GM21528 (cell line): ENCODE results near the gene TRAPPC2B.
"Not testable (repeated sequence)": the region's sequence is repeated elsewhere in the genome, so short reads cannot be mapped to it uniquely, and the experiment has no call there.

ENCODE experiments used
- ATAC-seq: cut with Tn5 transposase; IDR thresholded peaks from one replicate; pipeline ENCODE4 v1.9.1; 2021; ENCODE audit warnings: mild to moderate bottlenecking, moderate library complexity; ENCODE audit not compliant: unreplicated experiment, low FRiP score

The TRAPPC2B gene

GRCh38 chr19:57366776-57367175, 3.4 kb downstream of the TRAPPC2B start:
- ATAC-seq, result no peak

DNA sequence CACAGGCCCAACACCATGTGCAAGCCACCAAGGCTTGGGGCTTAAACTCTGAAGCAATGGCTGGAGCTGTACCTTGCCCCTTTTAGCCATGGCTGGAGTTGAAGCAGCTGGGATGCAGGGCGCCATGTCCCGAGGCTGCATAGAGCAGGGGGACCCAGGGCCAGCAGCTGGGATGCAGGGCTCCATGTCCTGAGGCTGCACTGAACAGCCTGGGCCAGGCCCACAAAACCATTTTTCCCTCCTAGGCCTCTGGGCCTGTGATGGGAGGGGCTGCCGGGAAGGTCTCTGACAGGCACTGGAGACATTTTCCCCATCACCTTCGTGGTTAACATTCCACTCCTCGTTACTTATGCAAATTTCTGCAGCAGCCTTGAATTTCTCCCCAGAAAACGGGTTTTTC, 10.8 kb downstream of the TRAPPC2B start:
- no peak for ATAC-seq

DNA sequence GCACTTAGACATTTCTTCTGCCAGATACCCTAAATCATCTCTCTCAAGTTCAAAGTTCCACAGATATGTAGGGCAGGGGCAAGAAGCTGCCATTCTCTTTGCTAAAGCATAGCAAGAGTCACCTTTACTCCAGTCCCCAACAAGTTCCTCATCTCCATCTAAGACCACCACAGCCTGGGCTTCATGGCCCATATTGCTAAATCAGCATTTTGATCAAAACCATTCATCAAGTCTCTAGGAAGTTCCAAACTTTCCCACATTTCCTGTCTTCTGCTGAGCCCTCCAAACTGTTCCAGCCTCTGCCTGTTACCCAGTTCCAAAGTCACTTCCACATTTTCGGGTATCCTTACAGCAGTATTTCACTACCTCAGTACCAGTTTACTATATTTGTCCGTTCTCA, 11.3 kb downstream of the TRAPPC2B start:
- ATAC-seq, result not testable (repeated sequence)

DNA sequence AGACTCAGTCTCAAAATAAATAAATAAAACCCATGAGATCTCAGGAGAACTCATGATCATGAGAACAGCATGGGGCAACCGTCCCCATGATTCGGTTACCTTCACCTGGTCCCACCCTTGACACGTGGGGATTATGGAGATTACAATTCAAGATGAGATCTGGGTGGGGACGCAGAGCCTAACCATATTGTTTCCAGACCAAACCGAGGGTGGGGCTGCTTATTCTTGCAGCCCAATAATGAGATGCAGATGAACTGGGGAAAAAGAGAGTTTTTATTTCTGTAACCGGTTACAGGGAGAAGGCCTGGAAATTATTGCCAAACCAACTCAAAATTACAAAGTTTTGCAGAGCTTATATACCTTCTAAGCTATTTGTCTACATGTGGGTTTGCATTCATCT, 12.8 kb downstream of the TRAPPC2B start:
- ATAC-seq, result no peak

DNA sequence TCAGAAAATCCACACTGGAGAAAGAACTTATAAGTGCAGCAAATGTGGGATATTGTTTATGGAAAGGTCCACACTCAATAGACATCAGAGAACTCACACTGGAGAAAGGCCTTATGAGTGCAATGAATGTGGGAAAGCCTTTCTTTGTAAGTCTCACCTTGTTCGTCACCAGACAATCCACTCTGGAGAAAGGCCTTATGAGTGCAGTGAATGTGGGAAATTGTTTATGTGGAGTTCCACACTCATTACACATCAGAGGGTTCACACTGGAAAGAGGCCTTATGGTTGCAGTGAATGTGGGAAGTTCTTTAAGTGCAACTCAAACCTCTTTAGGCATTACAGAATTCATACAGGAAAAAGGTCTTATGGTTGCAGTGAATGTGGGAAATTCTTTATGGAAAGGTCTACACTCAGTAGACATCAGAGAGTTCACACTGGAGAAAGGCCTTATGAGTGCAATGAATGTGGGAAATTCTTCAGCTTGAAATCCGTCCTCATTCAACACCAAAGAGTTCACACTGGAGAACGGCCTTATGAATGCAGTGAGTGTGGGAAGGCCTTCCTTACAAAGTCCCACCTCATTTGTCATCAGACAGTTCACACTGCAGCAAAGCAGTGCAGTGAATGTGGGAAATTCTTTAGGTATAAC, 14.3 kb downstream of the TRAPPC2B start:
- ATAC-seq, result no peak

- ATAC-seq, result no peak
Observed at GRCh38 chr19:57380923-57381322, 17.6 kb downstream of the TRAPPC2B start.

DNA sequence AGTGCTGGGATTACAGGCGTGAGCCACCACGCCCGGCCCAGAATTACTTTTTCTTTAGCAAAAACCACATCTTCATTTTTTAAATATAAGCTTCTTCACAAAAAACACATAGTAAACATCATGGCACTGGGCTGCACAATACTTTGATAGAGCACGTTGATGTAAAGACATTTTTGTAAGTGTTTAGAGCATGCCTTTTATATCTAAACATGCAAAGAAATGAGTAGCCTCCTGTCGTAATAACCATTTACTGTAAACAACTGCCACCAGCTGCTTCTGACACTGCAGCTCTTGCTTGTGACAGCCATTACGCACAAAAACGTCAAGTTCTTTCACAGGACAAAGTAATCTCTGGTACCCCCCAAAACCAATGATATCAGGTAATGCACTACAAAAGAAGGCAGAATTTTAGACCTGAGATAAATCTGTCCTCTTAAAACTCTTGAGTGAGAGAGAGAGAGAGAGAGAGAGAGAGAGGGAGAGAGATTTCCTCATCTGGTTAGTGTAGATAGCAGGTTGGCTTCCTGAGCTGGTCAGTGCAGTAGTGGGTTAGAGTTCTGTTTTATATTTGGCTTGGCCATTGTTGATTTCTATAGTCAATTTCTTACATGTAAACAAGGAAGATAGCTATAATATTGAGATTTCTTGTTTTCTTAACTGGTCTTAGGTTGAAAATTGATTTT, 19.6 kb downstream of the TRAPPC2B start:
- ATAC-seq, result no peak

GRCh38 chr19:57389194-57389729, 25.9 kb downstream of the TRAPPC2B start:
- peak; percentile 21 for ATAC-seq

GRCh38 chr19:57389730-57390598, 26.6 kb downstream of the TRAPPC2B start, which contains the start of gene ZNF548:
TSS of gene ZNF548 (plus strand) at chr19:57389854. CDS start at chr19:57390100, 246 bp downstream.
- ATAC-seq, result peak; percentile 98

GRCh38 chr19:57395710-57396109, 32.4 kb downstream of the TRAPPC2B start:
- ATAC-seq, result no peak

GRCh38 chr19:57398868-57399267, 35.5 kb downstream of the TRAPPC2B start:
- no peak for ATAC-seq

- no peak for ATAC-seq
Observed at GRCh38 chr19:57403737-57404563, 40.6 kb downstream of the TRAPPC2B start.

DNA sequence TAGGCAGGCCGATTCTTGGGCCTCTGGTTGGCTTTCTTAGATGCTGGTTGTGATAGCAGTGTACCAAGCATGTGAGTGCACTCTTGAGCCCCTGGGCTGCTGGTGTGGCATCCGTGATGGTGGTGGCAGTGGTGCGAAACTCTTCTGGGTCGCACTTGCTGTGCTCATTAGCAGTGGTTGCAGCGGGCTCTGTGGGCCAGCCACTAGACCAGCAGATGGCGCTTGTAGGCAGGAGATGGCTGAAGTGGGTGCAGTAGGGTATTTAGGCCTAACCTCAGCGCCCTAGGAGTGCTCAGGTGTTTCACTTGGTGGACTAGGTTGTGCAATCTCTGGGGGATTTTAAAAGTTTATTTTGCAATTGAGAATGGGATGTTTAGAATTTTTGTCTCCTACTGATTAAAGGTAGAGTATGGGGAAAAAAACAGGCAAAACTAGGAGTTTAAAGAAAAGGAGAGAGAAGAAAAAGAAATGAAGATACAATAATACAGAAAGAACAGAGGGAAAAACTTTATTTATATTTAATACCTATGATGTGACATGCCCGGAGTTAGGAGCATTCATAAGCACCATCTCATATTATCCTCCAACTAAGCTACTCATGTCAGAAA, 43.3 kb downstream of the TRAPPC2B start:
- ATAC-seq, result no peak

GRCh38 chr19:57410877-57411671, 47.7 kb downstream of the TRAPPC2B start, which contains the start of gene ZNF17:
TSS of gene ZNF17 (plus strand) at chr19:57411161. CDS start at chr19:57413616, 2,455 bp downstream.
- peak; percentile 96 for ATAC-seq
